ENCODE data around the gene FRMPD3. TPM values are rescaled to one million over a fixed set of nuclear protein-coding genes. Genes with fewer than 3 reads are reported as not detected.
"Not testable (repeated sequence)": the region's sequence is repeated elsewhere in the genome, so short reads cannot be mapped to it uniquely, and the experiment has no call there.

FRMPD3 gene
- total RNA-seq, 1 donor from 2014 or later: 0.74 TPM

DNA sequence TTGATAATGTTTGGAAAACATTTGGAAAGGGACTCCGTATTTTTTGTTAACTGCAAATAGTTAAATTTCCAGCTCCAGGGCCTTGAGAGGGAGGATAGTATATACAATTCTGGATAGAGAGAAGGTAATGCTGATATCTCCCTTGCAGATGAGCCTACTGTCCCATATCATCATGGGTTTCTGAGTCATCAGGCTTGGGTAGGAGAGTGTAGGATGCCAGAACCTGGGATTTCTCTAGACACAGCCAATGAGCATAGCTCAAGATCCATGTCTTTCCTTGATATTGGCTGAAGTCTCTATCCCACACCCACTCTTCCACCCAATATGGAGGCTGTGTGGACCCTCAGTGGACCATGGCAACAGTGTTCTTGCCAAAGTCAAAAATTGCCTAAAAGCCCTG is 7.8 kb downstream of the FRMPD3 start:
- TF ChIP-seq, protein P1, sequence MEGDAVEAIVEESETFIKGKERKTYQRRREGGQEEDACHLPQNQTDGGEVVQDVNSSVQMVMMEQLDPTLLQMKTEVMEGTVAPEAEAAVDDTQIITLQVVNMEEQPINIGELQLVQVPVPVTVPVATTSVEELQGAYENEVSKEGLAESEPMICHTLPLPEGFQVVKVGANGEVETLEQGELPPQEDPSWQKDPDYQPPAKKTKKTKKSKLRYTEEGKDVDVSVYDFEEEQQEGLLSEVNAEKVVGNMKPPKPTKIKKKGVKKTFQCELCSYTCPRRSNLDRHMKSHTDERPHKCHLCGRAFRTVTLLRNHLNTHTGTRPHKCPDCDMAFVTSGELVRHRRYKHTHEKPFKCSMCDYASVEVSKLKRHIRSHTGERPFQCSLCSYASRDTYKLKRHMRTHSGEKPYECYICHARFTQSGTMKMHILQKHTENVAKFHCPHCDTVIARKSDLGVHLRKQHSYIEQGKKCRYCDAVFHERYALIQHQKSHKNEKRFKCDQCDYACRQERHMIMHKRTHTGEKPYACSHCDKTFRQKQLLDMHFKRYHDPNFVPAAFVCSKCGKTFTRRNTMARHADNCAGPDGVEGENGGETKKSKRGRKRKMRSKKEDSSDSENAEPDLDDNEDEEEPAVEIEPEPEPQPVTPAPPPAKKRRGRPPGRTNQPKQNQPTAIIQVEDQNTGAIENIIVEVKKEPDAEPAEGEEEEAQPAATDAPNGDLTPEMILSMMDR (IDR thresholded peaks at IDR 0.05; ENCODE audit: unreplicated experiment): no peak

DNA sequence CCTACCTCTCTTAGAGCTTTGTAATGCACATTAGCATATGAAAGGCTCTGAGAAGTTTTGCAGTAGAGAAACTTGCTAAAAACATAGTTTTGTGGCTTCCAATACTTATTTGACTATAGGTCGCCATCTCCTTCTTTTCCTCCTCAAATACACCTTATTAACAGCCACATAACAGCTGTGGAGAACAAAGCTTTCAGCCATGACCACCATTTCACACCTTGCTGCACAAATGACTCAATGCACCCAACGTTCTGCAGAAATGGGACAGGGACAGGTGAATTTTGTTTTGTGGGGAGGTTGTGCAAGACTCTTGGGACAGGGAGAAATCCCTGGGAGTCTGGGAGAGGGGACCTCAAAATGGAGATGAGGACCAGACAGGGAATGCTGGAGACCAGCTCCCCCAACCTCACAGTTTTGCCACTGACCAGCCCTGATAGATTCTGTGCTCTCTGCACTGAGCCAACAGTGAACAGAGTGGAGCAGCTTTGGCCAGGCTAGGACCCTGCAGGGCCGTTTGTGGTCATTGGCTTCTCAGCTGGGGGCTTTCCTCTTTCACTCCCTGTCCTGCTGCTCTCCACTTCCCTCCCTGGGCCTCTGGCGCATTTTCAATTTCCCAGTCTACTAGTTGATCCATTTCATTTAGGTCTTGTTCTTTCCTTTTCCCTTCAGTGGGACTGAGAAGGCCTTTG is 16.6 kb downstream of the FRMPD3 start:
- no peak overlapping the region for H3K4me3 Mint-ChIP-seq (ENCODE audit: low read depth)
- H3K27me3 Mint-ChIP-seq: peaks cover 7% of the 10 kb centered on the region
- H3K4me1 Mint-ChIP-seq (ENCODE audit: low read depth): no peaks in the 10 kb centered on the region
- no peak for DNase-seq (ENCODE audit: low spot score, unreplicated experiment)
- no peak overlapping the region for H3K27ac Mint-ChIP-seq
- TF ChIP-seq, protein P1 (IDR thresholded peaks at IDR 0.05; ENCODE audit: unreplicated experiment): no peak
- peaks cover 16% of the 10 kb centered on the region for H3K9me3 Mint-ChIP-seq (ENCODE audit: low read depth)
- H3K36me3 Mint-ChIP-seq (ENCODE audit: insufficient read depth): no peaks in the 10 kb centered on the region

More for the DNA sequence above, 7.8 kb downstream of the FRMPD3 start:
- no peaks in the 10 kb centered on the region for H3K36me3 Mint-ChIP-seq (ENCODE audit: insufficient read depth)
- no peak overlapping the region for H3K27ac Mint-ChIP-seq
- no peak overlapping the region for H3K4me3 Mint-ChIP-seq (ENCODE audit: low read depth)
- DNase-seq (ENCODE audit: low spot score, unreplicated experiment): no peak
- H3K9me3 Mint-ChIP-seq (ENCODE audit: low read depth): peaks cover 15% of the 10 kb centered on the region
- peaks cover 16% of the 10 kb centered on the region for H3K27me3 Mint-ChIP-seq
- peaks cover 9% of the 10 kb centered on the region for H3K4me1 Mint-ChIP-seq (ENCODE audit: low read depth)

DNA sequence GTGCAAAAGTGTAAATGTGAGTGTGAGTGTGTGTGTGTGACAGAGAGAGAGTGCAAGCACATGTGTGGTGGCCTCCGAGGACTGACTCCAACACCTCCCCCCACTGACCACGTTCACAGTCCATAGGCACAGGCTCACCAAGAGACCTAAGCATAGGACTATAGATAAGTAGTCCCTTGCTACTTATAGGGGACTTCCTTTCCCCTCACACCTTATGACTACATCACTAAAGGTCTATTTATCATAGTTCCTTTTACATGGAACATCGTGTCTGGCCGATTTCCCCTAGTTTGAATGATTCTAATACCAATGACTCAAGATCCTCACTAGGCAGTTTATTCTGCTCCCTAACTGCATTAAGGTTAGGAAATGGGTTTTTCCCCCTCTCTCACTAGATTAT is 17.8 kb downstream of the FRMPD3 start:
- Mint-ChIP-seq H3K27ac (no peak overlapping the region), H3K36me3 (ENCODE audit: insufficient read depth) (no peaks in the 10 kb centered on the region), H3K4me1 (ENCODE audit: low read depth) (no peaks in the 10 kb centered on the region), H3K4me3 (ENCODE audit: low read depth) (no peak overlapping the region), H3K27me3 (peaks cover 3% of the 10 kb centered on the region), H3K9me3 (ENCODE audit: low read depth) (peaks cover 12% of the 10 kb centered on the region)
- TF ChIP-seq, protein P1 (IDR thresholded peaks at IDR 0.05; ENCODE audit: unreplicated experiment): no peak
- no peak for DNase-seq (ENCODE audit: low spot score, unreplicated experiment)

DNA sequence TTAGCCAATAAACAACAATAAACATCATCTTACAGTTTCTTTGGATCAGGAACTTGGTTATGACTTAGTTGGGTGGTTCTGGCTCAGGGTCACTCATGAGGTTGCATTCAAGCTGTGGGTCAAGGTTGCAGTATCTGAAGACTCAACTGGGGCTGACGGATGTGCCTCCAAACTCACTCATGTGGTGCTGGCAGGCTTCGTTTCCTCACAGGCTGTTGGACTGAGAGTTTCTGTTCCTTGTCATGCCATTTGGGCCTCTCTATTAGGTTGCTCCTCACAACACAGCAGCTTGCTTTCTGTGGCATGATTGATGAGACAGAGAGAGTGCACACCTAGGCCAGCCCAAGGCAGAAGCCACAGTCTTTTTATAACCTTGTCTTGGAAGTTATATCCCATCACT is 20.7 kb downstream of the FRMPD3 start:
- no peaks in the 10 kb centered on the region for H3K4me1 Mint-ChIP-seq (ENCODE audit: low read depth)
- TF ChIP-seq, protein P1 (IDR thresholded peaks at IDR 0.05; ENCODE audit: unreplicated experiment): no peak
- DNase-seq (ENCODE audit: low spot score, unreplicated experiment): no peak
- H3K9me3 Mint-ChIP-seq (ENCODE audit: low read depth): peaks cover 16% of the 10 kb centered on the region
- H3K4me3 Mint-ChIP-seq (ENCODE audit: low read depth): no peak overlapping the region
- H3K27me3 Mint-ChIP-seq: peaks cover 3% of the 10 kb centered on the region
- H3K27ac Mint-ChIP-seq: no peak overlapping the region
- H3K36me3 Mint-ChIP-seq (ENCODE audit: insufficient read depth): no peaks in the 10 kb centered on the region

DNA sequence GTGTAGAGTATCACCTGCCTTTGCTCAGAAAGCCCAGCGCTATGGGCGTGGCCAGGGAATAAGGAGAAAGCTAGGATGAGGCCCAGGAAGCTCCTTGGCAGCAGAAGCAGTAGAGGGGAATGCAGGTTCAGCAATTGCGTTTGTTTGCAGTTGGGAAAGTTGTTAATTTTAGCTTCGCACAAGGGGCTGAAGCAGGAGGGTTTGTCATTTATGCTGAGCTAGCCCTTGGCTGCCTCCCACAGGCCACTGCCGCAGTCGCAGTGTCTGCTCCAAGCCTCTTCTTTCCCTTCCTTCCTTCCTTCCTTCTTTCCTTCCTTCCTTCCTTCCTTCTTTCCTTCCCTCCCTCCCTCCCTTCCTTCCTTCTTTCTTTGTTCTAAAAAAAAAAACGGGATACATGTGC is 21.5 kb downstream of the FRMPD3 start:
- no peak for DNase-seq (ENCODE audit: low spot score, unreplicated experiment)
- H3K27ac Mint-ChIP-seq: no peak overlapping the region
- TF ChIP-seq, protein P1 (IDR thresholded peaks at IDR 0.05; ENCODE audit: unreplicated experiment): peak; percentile 26
- no peaks in the 10 kb centered on the region for H3K4me1 Mint-ChIP-seq (ENCODE audit: low read depth)
- H3K9me3 Mint-ChIP-seq (ENCODE audit: low read depth): peaks cover 16% of the 10 kb centered on the region
- no peak overlapping the region for H3K4me3 Mint-ChIP-seq (ENCODE audit: low read depth)
- no peaks in the 10 kb centered on the region for H3K36me3 Mint-ChIP-seq (ENCODE audit: insufficient read depth)
- H3K27me3 Mint-ChIP-seq: peaks cover 3% of the 10 kb centered on the region

DNA sequence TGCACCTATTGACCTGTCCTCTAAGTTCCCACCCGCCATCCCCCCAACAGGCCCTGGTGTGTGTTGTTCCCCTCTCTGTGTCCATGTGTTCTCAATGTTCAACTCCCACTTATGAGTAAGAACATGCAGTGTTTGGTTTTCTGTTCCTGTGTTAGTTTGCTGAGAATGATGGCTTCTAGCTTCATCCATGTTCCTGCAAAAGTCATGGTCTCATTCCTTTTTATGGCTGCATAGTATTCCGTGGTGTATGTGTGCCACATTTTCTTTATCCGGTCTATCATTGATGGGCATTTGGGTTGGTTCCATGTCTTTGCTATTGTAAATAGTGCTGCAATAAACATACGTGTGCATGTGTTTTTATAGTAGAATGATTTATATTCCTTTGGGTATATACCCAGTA is 22.0 kb downstream of the FRMPD3 start:
- not testable (repeated sequence) for H3K27me3 Mint-ChIP-seq; H3K27ac Mint-ChIP-seq; H3K4me1 Mint-ChIP-seq (ENCODE audit: low read depth); H3K36me3 Mint-ChIP-seq (ENCODE audit: insufficient read depth); DNase-seq (ENCODE audit: low spot score, unreplicated experiment); H3K4me3 Mint-ChIP-seq (ENCODE audit: low read depth)
- H3K9me3 Mint-ChIP-seq (ENCODE audit: low read depth): peaks cover 16% of the 10 kb centered on the region

Measured in progenitor cell of endocrine pancreas (in vitro differentiated cells).